Renal pelvis (tissue), 4 donors: Measurements from ENCODE around the gene BCO1. TPM values are rescaled to one million over a fixed set of nuclear protein-coding genes. Genes with fewer than 3 reads are reported as not detected.

Experiments used
- DNase-seq: peaks from one replicate; pipeline ENCODE4 v3.0.0-alpha.2; 2013
- polyA plus RNA-seq, 3 donors: library from polyadenylated mRNA; unstranded; fragments of 120-200 nt; gene quantifications; one replicate each; pipeline ENCODE4 v1.2.1, GENCODE V29; 2013; ENCODE audit not compliant: insufficient read length in 3 of 3

Gene BCO1
- polyA plus RNA-seq, 3 donors: 2.0 to 2.9 (median 2.8) TPM

DNA sequence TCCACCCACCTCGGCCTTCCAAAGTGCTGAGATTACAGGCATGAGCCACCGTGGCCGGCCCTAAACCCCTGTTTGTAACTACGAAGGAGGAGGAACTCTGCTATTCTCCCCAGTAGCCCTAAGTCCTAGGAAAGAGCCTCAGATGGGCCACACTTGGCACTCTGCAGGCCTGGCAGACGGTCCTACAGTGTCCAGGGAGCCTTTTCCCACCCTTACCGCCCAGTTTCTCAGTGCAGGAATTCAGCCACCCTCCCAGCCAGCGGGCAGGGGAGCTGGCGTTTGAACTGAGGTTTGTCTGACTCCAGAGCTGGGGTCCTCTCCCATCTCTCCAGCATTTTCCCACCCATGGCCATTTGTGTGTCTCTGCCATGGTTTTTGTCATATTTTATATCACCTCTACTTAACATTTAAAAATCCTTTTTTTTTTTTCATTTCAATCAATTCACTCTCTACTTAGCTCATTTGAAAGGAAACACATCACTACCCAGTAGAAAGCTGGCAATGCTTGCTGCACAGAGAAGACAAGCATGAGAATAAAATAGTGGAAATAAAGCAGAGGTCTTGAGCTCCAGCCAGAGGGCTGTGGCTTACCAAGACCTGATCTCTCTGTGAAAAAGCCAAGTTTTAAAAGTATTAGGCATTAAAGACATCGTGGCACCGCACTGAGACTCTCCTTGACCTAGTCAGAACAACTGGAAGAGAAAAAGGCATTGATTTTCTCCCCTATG lies 34.9 kb downstream of the BCO1 start:
- no peak for DNase-seq

DNA sequence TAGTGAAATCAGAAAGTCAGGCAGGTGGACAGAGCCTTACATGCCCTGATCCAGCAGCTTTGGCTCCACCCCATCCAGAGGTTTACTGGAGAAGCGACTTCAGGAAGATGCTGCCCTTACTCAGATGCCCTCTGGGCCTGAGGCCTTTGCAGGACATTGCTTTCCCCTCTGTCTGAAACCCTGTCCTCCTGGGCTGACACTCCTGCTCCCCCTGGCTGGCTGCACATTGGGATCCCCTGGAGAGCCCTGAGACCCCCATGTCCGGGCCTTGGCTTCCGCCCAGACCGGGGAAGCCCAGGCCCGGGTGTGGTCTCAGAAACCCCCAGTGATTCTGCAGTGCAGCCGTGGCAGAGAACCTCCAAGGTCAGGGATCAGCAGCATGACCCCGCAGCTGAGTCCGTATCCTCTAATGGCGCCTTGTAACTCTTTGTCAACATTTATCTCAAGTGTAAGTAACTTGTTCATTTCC lies 36.6 kb downstream of the BCO1 start:
- DNase-seq: no peak

- no peak for DNase-seq
Measured at GRCh38 chr16:81275795-81276194, 37.3 kb downstream of the BCO1 start.

- DNase-seq: no peak
Measured at GRCh38 chr16:81276323-81276722, 37.8 kb downstream of the BCO1 start.

DNA sequence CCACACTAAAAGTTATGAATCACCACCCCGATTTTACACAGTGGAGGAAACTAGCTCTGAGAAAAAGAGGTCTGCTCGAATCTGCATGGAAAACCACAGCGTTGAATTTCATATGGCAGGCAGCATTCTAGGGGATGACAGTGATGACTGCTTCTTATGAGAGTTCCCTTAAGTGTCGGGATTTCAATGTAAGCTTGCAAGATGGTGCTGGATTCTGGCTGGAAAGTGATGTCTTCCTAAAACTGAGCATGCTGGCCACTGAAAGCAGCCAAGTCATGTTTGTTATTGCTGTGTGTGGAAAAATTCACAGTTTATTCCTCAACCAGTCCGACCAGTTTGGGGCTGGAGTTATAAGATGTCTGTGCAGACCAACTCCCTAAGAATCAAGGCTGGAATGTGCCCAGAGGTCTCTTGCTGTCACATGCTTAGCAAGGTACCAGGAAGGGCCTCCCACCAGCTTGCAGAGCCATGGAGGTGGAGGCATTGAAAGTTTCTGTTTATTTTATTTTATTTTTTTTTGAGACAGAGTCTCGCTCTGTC lies 39.1 kb downstream of the BCO1 start:
- DNase-seq: peak; percentile 12

DNA sequence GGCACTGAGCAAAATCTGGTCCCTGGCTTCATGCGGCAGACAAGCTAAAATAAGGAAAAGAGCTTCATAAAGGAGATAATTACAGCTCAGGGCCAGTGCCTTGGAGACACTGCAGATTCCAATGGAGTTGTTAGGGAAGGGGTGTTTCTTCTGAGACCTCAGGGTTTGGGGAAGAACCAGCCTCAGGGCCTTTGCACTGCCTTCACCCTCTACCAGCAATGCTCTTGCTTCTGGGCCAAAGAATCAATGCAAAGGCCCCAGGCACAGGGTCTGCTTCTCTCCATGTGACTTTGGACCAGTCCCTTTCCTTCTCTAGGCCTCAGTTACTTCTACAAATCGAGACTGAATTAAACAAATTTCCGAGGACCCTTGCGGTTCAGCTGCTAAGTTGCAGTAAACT lies 40.0 kb downstream of the BCO1 start:
- no peak for DNase-seq

DNA sequence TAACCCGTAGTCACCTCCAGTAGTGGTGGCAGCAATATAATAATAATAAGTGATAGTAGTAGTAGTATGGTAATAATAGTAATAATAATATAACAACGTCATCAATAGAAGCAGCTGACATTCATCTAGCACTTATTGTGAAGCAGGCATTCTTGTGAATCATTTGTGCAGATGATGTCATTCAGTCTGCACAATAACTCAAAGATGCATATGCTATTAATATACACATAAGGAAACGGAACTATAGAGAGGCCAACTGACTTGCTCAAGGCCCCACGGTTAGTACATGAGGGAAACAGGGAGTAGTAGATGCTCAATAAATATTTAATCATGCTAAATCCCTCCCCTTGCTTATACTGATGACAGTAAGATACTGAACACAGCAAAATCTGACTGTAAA lies 40.9 kb downstream of the BCO1 start:
- DNase-seq: no peak

DNA sequence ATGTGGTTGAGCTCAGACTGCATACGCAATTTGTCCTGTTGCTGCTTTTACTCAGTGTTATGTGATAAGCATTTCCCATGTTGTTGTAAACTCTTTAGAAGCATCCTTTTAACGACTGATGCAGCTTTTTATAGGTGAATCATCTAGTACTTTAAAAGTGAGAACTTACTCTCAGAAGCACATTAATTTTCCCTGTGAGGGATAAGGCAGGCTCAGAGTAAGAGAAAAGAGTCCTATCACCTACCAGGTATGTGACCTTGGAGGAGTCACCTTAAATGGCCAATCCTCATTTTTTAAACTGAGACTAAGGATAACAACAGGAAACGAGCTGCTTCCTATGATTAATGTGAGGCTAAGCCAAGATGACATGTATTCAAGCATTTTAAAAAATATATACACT lies 41.9 kb downstream of the BCO1 start:
- no peak for DNase-seq

DNA sequence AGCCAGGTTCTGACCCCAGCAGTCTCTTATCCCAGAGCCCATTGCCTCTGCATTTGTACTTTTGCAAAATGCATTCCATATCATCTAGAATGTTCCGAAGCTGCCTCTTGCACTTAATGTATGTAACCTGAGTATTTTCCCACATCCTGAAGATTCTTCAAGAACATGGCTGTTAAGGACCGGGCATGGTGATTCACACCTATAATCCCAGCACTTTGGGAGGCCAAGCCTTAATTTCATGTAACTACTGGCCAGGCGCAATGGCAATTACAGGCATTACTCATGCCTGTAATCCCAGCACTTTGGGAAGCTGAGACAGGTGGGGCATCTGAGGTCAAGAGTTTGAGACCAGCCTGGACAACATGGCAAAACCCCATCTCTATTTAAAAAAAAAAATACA lies 44.6 kb downstream of the BCO1 start:
- DNase-seq: no peak

DNA sequence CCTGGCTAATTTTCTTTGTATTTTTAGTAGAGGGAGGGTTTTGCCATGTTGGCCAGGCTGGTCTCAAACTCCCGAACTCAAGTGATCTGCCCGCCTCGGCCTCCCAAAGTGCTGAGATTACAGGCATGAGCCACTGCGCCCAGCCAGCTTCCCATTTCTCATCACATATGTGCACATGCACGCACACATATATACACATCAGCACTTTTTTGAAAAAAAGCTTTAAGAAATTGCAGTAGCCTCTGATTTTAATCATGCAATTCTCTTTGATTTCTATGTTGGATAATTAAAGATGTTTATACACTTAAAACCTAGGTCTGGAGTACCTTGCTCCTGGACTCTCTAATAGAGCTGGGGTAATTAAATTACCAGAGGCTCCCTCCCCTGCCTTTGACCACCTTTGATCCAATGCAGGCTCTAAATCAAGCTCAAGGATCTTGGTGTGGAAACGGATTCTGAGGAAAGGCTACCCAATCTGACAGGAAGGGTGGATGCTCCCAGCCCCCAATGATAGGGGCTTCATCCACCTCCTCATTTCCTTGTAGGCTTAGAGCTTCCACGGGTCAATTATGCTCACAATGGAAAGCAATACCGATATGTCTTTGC lies 46.6 kb downstream of the BCO1 start:
- DNase-seq: no peak

DNA sequence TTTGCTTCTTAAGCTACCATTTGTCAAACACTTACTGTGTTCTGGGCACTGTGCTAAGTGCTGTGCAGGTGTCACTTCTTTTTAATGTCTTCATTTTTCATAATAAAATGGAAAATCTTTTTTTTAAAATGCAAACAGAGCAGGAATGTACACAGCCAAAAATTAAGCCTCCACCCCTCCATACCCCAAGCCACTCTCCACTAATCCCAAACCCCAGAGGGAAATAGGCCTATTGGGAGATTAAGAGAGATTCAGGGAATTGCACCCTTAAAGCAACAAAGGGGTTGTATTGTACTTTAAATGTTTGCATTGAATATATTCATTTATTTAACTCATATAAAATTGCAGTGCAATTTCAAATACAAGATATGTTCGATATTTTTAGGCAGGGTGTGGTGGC lies 47.7 kb downstream of the BCO1 start:
- DNase-seq: no peak

- no peak for DNase-seq
Measured at GRCh38 chr16:81291117-81291516, 52.6 kb downstream of the BCO1 start.

DNA sequence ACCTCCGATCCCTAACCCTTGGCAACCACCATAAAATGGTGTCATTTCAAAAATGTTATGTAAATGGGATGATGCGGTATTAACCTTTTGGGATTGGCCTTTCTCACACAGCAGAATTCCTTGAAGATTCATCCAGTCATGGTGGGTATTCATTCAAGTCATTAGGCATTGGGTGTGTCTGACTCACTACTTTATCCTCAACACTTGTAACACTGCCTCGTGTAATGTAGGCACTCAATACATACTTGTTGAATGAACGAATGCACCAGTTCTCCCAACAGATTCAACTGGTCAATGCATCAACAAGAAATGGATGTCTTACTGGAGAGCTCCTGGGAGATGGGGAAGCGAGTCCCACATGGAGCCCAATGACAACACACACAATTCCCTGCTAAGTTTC lies 54.4 kb downstream of the BCO1 start:
- DNase-seq: no peak

GRCh38 chr16:81293909-81294802 lies 55.7 kb downstream of the BCO1 start:
- DNase-seq: no peak

GRCh38 chr16:81296631-81297030 lies 58.1 kb downstream of the BCO1 start:
- DNase-seq: no peak

- no peak for DNase-seq
Measured at GRCh38 chr16:81307770-81308169, 69.3 kb downstream of the BCO1 start.

- no peak for DNase-seq
Measured at GRCh38 chr16:81310045-81310644, 71.7 kb downstream of the BCO1 start.

- no peak for DNase-seq
Measured at GRCh38 chr16:81311762-81312161, 73.3 kb downstream of the BCO1 start.

- no peak for DNase-seq
Measured at GRCh38 chr16:81313701-81314602, 75.5 kb downstream of the BCO1 start.

DNA sequence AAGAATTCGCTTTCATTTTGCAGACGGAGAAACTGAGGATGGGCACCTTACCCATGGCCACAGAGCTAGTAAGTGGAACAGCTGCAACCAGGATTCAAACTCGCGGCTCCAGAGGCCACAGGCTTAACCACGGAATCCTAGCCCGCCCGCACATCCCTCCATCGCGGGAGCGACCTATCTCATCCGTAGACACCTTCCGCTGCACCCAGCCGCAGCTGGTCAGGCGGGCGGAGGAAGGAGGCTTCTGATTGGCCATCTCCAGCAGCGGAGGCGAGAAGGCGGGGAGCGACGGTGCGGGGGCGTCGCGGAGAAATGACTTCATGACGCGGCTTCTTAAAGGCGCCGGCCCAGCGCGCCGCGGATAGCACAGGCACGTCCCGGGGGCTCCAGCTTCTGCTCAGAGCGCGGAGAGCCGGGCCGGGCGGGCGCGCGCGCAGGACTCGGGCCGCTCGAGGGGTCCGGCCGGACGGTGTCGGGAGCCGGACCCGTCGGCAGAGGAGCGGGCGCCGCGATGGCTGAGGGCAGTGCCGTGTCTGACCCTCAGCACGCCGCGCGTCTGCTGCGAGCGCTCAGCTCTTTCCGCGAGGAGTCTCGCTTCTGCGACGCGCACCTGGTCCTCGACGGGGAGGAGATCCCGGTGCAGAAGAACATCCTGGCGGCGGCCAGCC lies 76.2 kb downstream of the BCO1 start, which contains the start of gene GAN:
Gene GAN, plus strand, starts transcription at position 360 of the 668 bp plus-strand sequence. Its CDS starts 152 bp downstream, at position 512.
- peak; percentile 95 for DNase-seq
